Endothelial cell of umbilical vein (primary cell): ENCODE data around the gene CDIP1. TPM values are rescaled to one million over a fixed set of nuclear protein-coding genes. Genes with fewer than 3 reads are reported as not detected.

Source experiments
- BruUV-seq: library from RNA; stranded (reverse); fragments of 400-500 nt; replicated peaks from 2 replicates; lab custom pipeline; 2021; lab: Mats Ljungman, UMichigan
- CTCF ChIA-PET: fragments of 300-600, 350-600 bp; sonication (Branson Sonifier 250); formaldehyde crosslinking; loops from one replicate; lab custom pipeline; 2021; ENCODE audit warnings: antibody characterized with exemption, inconsistent platforms; lab: Charles Lee
- POLR2A ChIA-PET: fragments of 300-600, 350-600 bp; sonication (Branson Sonifier 250); formaldehyde crosslinking; loops from one replicate; lab custom pipeline; 2021; ENCODE audit warnings: antibody characterized with exemption, inconsistent platforms; lab: Charles Lee
- DNase-seq: peaks from one replicate; pipeline ENCODE4 v3.0.0-alpha.2; 2011; ENCODE audit warnings: low read depth, low spot score
- FAIRE-seq: peaks from 2 replicates; lab custom pipeline; 2011; peaks lifted over from hg19 to GRCh38; lab: Jason Lieb, UNC
- H2AFZ ChIP-seq: 2 replicates; pipeline ENCODE4 v1.6.0; 2012; ENCODE audit warnings: low read depth, low read length, control low read depth, inconsistent platforms
- H3K27ac ChIP-seq: 2 replicates; pipeline ENCODE4 v1.5.1; 2011; ENCODE audit warnings: low read depth, mild to moderate bottlenecking, control low read depth, low read length, moderate library complexity; ENCODE audit not compliant: insufficient read depth
- H3K27me3 ChIP-seq, 2 experiments: 2 replicates each; pipeline versions ENCODE4 v1.6.0 to v1.6.1; 2011; ENCODE audit warnings: low read length in 2 of 2, mixed read lengths in 1 of 2; ENCODE audit not compliant: control insufficient read depth in 2 of 2, insufficient read depth in 2 of 2
- H3K36me3 ChIP-seq, 2 experiments: 2 replicates in 1 of 2; 3 replicates in 1 of 2; pipeline ENCODE4 v1.5.1; 2011; ENCODE audit warnings: low read length in 2 of 2, mild to moderate bottlenecking in 1 of 2, moderate library complexity in 1 of 2; ENCODE audit not compliant: control insufficient read depth in 2 of 2, insufficient read depth in 2 of 2; ENCODE audit errors: extremely low read depth in 1 of 2
- H3K4me1 ChIP-seq: 3 replicates; pipeline ENCODE4 v1.5.1; 2011; ENCODE audit warnings: mild to moderate bottlenecking, low read length; ENCODE audit not compliant: control insufficient read depth, insufficient read depth; ENCODE audit errors: extremely low read depth
- H3K4me2 ChIP-seq: 2 replicates; pipeline ENCODE4 v1.6.1; 2011; ENCODE audit warnings: low read length, control low read depth, mixed read lengths; ENCODE audit not compliant: insufficient read depth
- H3K4me3 ChIP-seq, 3 experiments: fragments of 200-600 bp in 1 of 3; sonication (generic), shearing (Covaris generic) in 1 of 3; replicated peaks in 1 of 3; 2 replicates each; pipeline ENCODE4 v1.5.1; 2011 to 2016; ENCODE audit warnings: control low read depth in 3 of 3, low read length in 3 of 3, mild to moderate bottlenecking in 2 of 3, inconsistent platforms in 1 of 3, low read depth in 1 of 3, moderate library complexity in 1 of 3; ENCODE audit not compliant: insufficient read depth in 1 of 3
- H3K79me2 ChIP-seq: 2 replicates; pipeline ENCODE4 v1.6.0; 2012; ENCODE audit warnings: low read length, inconsistent platforms; ENCODE audit not compliant: control insufficient read depth, insufficient read depth
- H3K9ac ChIP-seq: replicated peaks from 2 replicates; pipeline ENCODE3; 2011; ENCODE audit warnings: low read length, control low read depth; ENCODE audit not compliant: insufficient read depth; ENCODE audit errors: extremely low read depth
- H3K9me1 ChIP-seq: replicated peaks from 3 replicates; pipeline ENCODE4 v1.6.0; 2011; ENCODE audit warnings: mild to moderate bottlenecking, low read length; ENCODE audit not compliant: control insufficient read depth, insufficient read depth; ENCODE audit errors: extremely low read depth
- H3K9me3 ChIP-seq: replicated peaks from 2 replicates; pipeline ENCODE4 v1.5.1; 2012; ENCODE audit warnings: low read length, inconsistent platforms; ENCODE audit not compliant: control insufficient read depth, insufficient read depth
- H4K20me1 ChIP-seq: replicated peaks from 2 replicates; pipeline ENCODE3; 2011; ENCODE audit warnings: mild to moderate bottlenecking, low read length; ENCODE audit not compliant: control insufficient read depth, insufficient read depth; ENCODE audit errors: extremely low read depth
- EZH2 ChIP-seq: IDR thresholded peaks from 2 replicates; pipeline ENCODE4 v1.6.1; 2012; ENCODE audit warnings: borderline replicate concordance, low read depth, mild to moderate bottlenecking, moderate library complexity, low read length, inconsistent platforms; ENCODE audit not compliant: severe bottlenecking
- FOS ChIP-seq: IDR thresholded peaks from 2 replicates; pipeline ENCODE4 v1.6.1; 2011; ENCODE audit warnings: mild to moderate bottlenecking, low read length, moderate library complexity, borderline replicate concordance; ENCODE audit not compliant: insufficient read depth
- GATA2 ChIP-seq: IDR thresholded peaks from 2 replicates; pipeline ENCODE4 v1.7.0; 2011; ENCODE audit warnings: low read depth, mild to moderate bottlenecking, moderate library complexity, mixed read lengths, low read length; ENCODE audit not compliant: insufficient read length, insufficient read depth
- JUN ChIP-seq: IDR thresholded peaks from 2 replicates; pipeline ENCODE4 v1.6.1; 2011; ENCODE audit warnings: borderline replicate concordance, low read depth; ENCODE audit not compliant: insufficient read length, insufficient read depth
- MYC ChIP-seq: IDR thresholded peaks from one replicate; pipeline ENCODE4 v1.6.1; 2011; ENCODE audit warnings: mild to moderate bottlenecking, low read depth, low read length
- POLR2A ChIP-seq: IDR thresholded peaks from 2 replicates; pipeline ENCODE4 v1.6.1; 2012; ENCODE audit warnings: low read depth, mild to moderate bottlenecking, control low read depth, low read length
- POLR2AphosphoS5 ChIP-seq: IDR thresholded peaks from 2 replicates; pipeline ENCODE4 v1.6.1; 2012; ENCODE audit warnings: low read depth, mild to moderate bottlenecking, control low read depth, low read length, moderate library complexity; ENCODE audit not compliant: insufficient read depth
- dilution Hi-C: fragments of 300-500 bp; cut with MboI; formaldehyde crosslinking; loops from one replicate; pipeline ENCODE4 v1.15.0; 2019; ENCODE audit warnings: low sequenced_read_pairs; ENCODE audit not compliant: extremely low pct_ligation_motif_present
- intact Hi-C: fragments of 100-400 bp; cut with micrococcal nuclease; formaldehyde crosslinking; loops from one replicate; pipeline ENCODE4 v1.10.0; 2022
- polyA plus RNA-seq, 4 experiments: library from polyadenylated mRNA; depleted of rRNA in 3 of 4; stranded (reverse) in 3 of 4; unstranded in 1 of 4; fragments of >200 nt; gene quantifications; 2 replicates each; pipeline versions ENCODE4 v1.2.1 to v1.2.3, GENCODE V29; 2011 to 2012; ENCODE audit warnings: missing spikeins in 1 of 4
- total RNA-seq: library from RNA; stranded (reverse); gene quantifications from 2 replicates; pipeline ENCODE4 v1.2.3, GENCODE V29; 2021
- TF ChIP-seq, protein P1 (sequence below): IDR thresholded peaks from 2 replicates; pipeline ENCODE4 v1.6.1; 2011; ENCODE audit not compliant: insufficient read depth, insufficient read length
- TF ChIP-seq, protein P2 (sequence below), 2 donors: IDR thresholded peaks; 1 replicate in 1 of 2; 2 replicates in 1 of 2; pipeline ENCODE4 v1.5.1; 2011; ENCODE audit warnings: low read length in 2 of 2, mild to moderate bottlenecking in 2 of 2, moderate library complexity in 2 of 2, control low read depth in 1 of 2, inconsistent platforms in 1 of 2, low read depth in 1 of 2; ENCODE audit not compliant: insufficient read depth in 1 of 2; ENCODE audit errors: extremely low read depth in 1 of 2

The CDIP1 gene
- total and polyA plus RNA-seq, 2 donors (not counting 3 experiments of a cell fraction or from before 2014, with no cell fraction given), result 33.9 to 37.4 TPM

DNA sequence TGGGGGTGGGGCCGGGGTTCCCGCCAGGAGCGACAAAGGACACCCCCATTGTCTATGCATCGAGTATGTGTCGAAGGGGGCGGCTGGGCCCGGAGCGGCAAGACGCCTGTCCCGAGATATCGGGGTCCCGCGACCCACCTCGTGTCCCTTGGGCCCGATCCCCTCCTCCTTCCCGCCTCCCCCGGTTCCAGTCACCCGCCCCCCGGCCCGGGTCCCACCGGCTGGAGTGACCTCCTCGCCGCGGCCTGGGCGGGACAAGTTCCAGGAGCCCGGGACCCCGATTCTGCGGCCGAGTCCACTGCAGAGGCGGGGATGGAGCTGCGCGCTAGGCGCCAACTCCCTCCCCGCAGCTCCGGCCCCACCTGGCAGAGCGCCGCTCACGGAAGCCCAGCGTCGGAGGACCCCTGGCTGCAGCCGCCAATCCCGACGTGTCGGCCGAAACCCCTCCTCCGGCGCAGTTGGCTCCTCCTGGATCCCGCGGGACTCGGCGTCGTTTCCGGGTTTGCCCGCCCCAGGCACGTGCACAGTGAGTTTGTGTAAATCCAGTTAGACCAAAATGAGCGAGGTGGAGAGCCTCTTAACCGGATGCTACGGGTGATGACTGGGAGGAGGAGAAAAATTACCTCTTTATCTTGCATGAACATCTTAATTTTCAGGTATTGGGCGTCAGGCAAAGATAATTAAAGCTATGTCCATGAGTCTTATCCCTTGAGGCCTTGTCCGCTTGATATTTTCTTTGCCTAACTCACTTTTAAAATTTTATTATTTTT, 64.2 kb downstream of the CDIP1 start, which contains the start of gene NMRAL1:
TSS of gene NMRAL1 (minus strand) at position 434 of the 770 bp plus-strand sequence. CDS start 493 bp downstream, outside the sequence.
- Histone ChIP-seq H3K4me1 (peaks cover 19% of the 10 kb centered on the region), H3K79me2 (peaks cover 18% of the 10 kb centered on the region), H3K4me3 (peak within 1 kb of the TSS; percentile 55 to 78 (median 76)), H3K4me2 (peak within 1 kb of the TSS; percentile 50), H3K27me3 (no peaks in the 10 kb centered on the region), H3K9me1 (no peaks in the 10 kb centered on the region), H3K27ac (peak within 1 kb of the TSS; percentile 15), H4K20me1 (no peaks in the 10 kb centered on the region), H3K9ac (peak within 1 kb of the TSS; percentile 72), H2AFZ (peak within 1 kb of the TSS; percentile 49), H3K9me3 (no peaks in the 10 kb centered on the region), H3K36me3 (no peaks in the 10 kb centered on the region)
- CTCF ChIA-PET, result interaction anchor here (1.0 to 1.1 kb wide), 2 partner anchors 12 to 26 kb away, joined by 3 read pairs; no protein-coding TSS in a partner anchor
- dilution Hi-C loops (no loop called here), intact Hi-C loops (no loop called here)
- POLR2A ChIA-PET, result no interaction called here
- FAIRE-seq, result peak; percentile 87
- BruUV-seq, result no TSS peak
- no peak for TF ChIP-seq FOS
- TF ChIP-seq, protein P1, sequence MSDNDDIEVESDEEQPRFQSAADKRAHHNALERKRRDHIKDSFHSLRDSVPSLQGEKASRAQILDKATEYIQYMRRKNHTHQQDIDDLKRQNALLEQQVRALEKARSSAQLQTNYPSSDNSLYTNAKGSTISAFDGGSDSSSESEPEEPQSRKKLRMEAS, result peak; percentile 94
- TF ChIP-seq JUN, result no peak
- TF ChIP-seq EZH2, result no peak
- TF ChIP-seq POLR2AphosphoS5, result peak; percentile 79
- TF ChIP-seq GATA2, result no peak
- TF ChIP-seq, protein P2, sequence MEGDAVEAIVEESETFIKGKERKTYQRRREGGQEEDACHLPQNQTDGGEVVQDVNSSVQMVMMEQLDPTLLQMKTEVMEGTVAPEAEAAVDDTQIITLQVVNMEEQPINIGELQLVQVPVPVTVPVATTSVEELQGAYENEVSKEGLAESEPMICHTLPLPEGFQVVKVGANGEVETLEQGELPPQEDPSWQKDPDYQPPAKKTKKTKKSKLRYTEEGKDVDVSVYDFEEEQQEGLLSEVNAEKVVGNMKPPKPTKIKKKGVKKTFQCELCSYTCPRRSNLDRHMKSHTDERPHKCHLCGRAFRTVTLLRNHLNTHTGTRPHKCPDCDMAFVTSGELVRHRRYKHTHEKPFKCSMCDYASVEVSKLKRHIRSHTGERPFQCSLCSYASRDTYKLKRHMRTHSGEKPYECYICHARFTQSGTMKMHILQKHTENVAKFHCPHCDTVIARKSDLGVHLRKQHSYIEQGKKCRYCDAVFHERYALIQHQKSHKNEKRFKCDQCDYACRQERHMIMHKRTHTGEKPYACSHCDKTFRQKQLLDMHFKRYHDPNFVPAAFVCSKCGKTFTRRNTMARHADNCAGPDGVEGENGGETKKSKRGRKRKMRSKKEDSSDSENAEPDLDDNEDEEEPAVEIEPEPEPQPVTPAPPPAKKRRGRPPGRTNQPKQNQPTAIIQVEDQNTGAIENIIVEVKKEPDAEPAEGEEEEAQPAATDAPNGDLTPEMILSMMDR (IDR thresholded peaks at IDR 0.05; ENCODE audit: extremely low read depth in 1 of 2, insufficient read depth in 1 of 2, low read depth in 1 of 2, low read length in 2 of 2), result no peak
- TF ChIP-seq MYC, result peak; percentile 71
- TF ChIP-seq POLR2A, result peak; percentile 88
- peak; percentile 92 for DNase-seq
